Measurements from ENCODE around the gene RNF182. TPM values are rescaled to one million over a fixed set of nuclear protein-coding genes. Genes with fewer than 3 reads are reported as not detected.

RNF182 gene
- total and polyA plus RNA-seq, 10 donors = 0.02 to 3.6 (median 0.33) TPM; not detected in 3

DNA sequence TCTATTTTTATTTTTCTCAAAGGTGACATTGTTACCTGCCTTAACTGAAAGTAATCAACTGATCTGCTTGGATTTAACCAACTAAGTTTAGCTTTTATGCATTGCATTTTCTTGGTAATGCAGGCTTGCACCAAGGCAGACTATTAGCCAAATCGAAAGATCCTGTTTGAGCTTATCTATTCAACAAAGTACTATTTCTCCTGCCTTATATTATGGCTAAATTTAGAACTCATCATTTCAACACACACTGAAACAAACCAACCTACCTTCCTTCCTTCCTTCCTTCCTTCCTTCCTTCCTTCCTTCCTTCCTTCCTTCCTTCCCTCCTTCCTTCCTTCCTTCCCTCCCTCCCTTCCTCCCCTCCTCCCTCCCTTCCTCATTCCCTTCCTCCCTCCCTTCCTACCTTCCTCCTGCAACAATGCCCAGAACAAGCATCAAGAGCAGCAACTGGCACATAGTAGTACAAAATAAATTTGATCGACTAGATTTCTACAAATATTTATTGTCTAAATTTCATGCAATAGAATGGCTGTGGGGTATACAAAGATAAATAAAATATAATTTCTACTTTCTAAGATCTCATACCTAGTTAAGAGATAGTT, 17.0 kb upstream of the RNF182 start:
- Histone ChIP-seq H3K27me3 (replicated peaks in 1 of 7) (peaks cover 0 to 53% (median 0%) of the 10 kb centered on the region in 7 donors), H3K4me3 (no peak overlapping the region), H3K9me3 (no peaks in the 10 kb centered on the region), H3K36me3 (no peaks in the 10 kb centered on the region), H3K4me1 (peaks cover 0 to 5% (median 0%) of the 10 kb centered on the region in 6 donors), H3K27ac (no peak overlapping the region)
- TF ChIP-seq, protein P1, sequence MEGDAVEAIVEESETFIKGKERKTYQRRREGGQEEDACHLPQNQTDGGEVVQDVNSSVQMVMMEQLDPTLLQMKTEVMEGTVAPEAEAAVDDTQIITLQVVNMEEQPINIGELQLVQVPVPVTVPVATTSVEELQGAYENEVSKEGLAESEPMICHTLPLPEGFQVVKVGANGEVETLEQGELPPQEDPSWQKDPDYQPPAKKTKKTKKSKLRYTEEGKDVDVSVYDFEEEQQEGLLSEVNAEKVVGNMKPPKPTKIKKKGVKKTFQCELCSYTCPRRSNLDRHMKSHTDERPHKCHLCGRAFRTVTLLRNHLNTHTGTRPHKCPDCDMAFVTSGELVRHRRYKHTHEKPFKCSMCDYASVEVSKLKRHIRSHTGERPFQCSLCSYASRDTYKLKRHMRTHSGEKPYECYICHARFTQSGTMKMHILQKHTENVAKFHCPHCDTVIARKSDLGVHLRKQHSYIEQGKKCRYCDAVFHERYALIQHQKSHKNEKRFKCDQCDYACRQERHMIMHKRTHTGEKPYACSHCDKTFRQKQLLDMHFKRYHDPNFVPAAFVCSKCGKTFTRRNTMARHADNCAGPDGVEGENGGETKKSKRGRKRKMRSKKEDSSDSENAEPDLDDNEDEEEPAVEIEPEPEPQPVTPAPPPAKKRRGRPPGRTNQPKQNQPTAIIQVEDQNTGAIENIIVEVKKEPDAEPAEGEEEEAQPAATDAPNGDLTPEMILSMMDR (IDR thresholded peaks at IDR 0.05 in 8 of 11, conservative IDR thresholded peaks at IDR 0.05 in 3 of 11) = no peak
- no peak for TF ChIP-seq POLR2AphosphoS5 (IDR thresholded peaks at IDR 0.05)
- intact Hi-C loops (cut with DNase I; ENCODE audit: low total_unique reads) = loop anchor here (5.0 to 10.0 kb wide), 2 partner anchors 137 to 235 kb away; no protein-coding TSS in a partner anchor
- no peak for DNase-seq
- WGBS, 5 donors = 55 to 82% (median 72%) methylated on average over 2 of the region's 2 CpGs

DNA sequence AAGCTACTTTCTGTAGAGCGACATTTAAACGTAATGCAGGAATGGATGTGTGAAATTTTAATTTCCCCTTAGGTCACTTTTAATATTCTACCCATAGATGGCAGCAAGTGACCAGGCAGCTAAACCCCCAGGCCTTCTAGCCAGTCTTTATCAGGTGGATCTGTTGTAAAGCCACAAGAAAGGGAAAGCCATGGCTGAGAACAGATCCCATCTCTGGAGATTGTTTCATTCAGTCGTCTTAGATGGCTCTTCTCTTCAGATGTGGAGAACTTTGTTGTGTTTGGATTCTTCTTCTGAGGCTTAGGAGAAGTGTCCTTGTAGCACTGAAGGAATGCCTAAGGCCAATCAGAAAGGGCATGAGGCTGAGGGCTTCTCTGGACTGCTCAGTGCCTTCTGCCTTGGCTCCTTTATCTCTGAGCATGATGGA, 15.8 kb upstream of the RNF182 start:
- intact Hi-C loops (cut with DNase I; ENCODE audit: low total_unique reads) = loop anchor here (5.0 to 10.0 kb wide), 2 partner anchors 136 to 233 kb away; no protein-coding TSS in a partner anchor
- no peak overlapping the region for H3K4me3 ChIP-seq
- peaks cover 0 to 43% (median 0%) of the 10 kb centered on the region in 7 donors for H3K27me3 ChIP-seq (replicated peaks in 1 of 7)
- peaks cover 0 to 5% (median 0%) of the 10 kb centered on the region in 6 donors for H3K4me1 ChIP-seq
- WGBS, 5 donors = 1 to 5% (median 2%) methylated on average over 3 of the region's 3 CpGs
- TF ChIP-seq, protein P1 (IDR thresholded peaks at IDR 0.05 in 8 of 11, conservative IDR thresholded peaks at IDR 0.05 in 3 of 11) = peak; percentile 43 to 78 (median 65)
- no peak for TF ChIP-seq POLR2A (IDR thresholded peaks at IDR 0.05)
- H3K9me3 ChIP-seq = no peaks in the 10 kb centered on the region
- DNase-seq = no peak
- H3K27ac ChIP-seq = no peak overlapping the region
- H3K36me3 ChIP-seq = no peaks in the 10 kb centered on the region

DNA sequence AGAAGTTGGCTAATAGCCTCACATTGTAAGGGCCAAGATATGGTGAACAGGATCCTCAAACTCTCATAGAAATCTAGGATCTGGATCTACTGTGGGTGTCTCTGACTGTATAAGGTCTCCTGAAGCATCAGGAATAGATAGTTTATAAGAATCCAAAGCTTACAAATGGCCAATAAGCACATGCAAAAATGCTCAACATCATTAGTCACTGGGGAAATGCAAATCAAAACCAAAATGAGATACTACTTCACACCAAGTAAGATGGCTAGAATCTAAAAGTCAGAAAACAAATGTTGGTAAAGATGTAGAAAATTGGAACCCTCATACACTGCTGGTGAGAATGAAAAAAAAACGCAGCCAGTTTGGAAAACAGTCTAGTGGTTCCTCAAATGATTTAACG, 14.3 kb upstream of the RNF182 start:
- WGBS, 5 donors = 85 to 97% (median 88%) methylated on average over 2 of the region's 2 CpGs
- no peak for DNase-seq
- Histone ChIP-seq H3K36me3 (no peaks in the 10 kb centered on the region), H3K27me3 (replicated peaks in 1 of 7) (peaks cover 0 to 28% (median 0%) of the 10 kb centered on the region in 7 donors), H3K4me1 (peaks cover 0 to 5% (median 0%) of the 10 kb centered on the region in 6 donors), H3K4me3 (no peak overlapping the region), H3K27ac (no peak overlapping the region), H3K9me3 (no peaks in the 10 kb centered on the region)
- intact Hi-C loops (cut with DNase I; ENCODE audit: low total_unique reads) = loop anchor here (5.0 kb wide), 1 partner anchor 157 kb away; no protein-coding TSS in a partner anchor
- no peak for TF ChIP-seq POLR2A (IDR thresholded peaks at IDR 0.05)
- TF ChIP-seq POLR2AphosphoS5 (IDR thresholded peaks at IDR 0.05) = no peak
- TF ChIP-seq, protein P1 (IDR thresholded peaks at IDR 0.05 in 8 of 11, conservative IDR thresholded peaks at IDR 0.05 in 3 of 11) = no peak

GRCh38 chr6:13911337-13911736, 13.4 kb upstream of the RNF182 start:
- peaks cover 0 to 5% (median 0%) of the 10 kb centered on the region in 6 donors for H3K4me1 ChIP-seq
- H3K4me3 ChIP-seq = no peak overlapping the region
- peaks cover 0 to 21% (median 0%) of the 10 kb centered on the region in 7 donors for H3K27me3 ChIP-seq (replicated peaks in 1 of 7)
- no peaks in the 10 kb centered on the region for H3K36me3 ChIP-seq
- DNase-seq = no peak
- 83 to 92% (median 87%) methylated on average over 2 of the region's 2 CpGs for WGBS, 5 donors
- H3K9me3 ChIP-seq = no peaks in the 10 kb centered on the region
- TF ChIP-seq POLR2A (IDR thresholded peaks at IDR 0.05) = no peak
- H3K27ac ChIP-seq = no peak overlapping the region
- intact Hi-C loops (cut with DNase I; ENCODE audit: low total_unique reads) = loop anchor here (5.0 kb wide), 1 partner anchor 156 kb away; no protein-coding TSS in a partner anchor
